Mucosa of rectum (tissue), 2 donors: ENCODE data around the gene PRRG2.
"Not testable (repeated sequence)": the region's sequence is repeated elsewhere in the genome, so short reads cannot be mapped to it uniquely, and the experiment has no call there.

Experiments used
- H3K27ac ChIP-seq, 2 donors: one replicate each; pipeline ENCODE4 v1.7.0; 2013; ENCODE audit warnings: inconsistent platforms in 2 of 2, low read depth in 2 of 2, low read length in 2 of 2
- H3K27me3 ChIP-seq, 2 donors: one replicate each; pipeline ENCODE4 v1.7.0; 2013; ENCODE audit warnings: low read length in 2 of 2; ENCODE audit not compliant: control insufficient read depth in 2 of 2, insufficient read depth in 2 of 2
- H3K36me3 ChIP-seq, 2 donors: one replicate each; pipeline ENCODE4 v1.7.0; 2013; ENCODE audit warnings: low read length in 2 of 2; ENCODE audit not compliant: control insufficient read depth in 2 of 2, insufficient read depth in 2 of 2
- H3K4me1 ChIP-seq, 2 donors: one replicate each; pipeline ENCODE4 v1.7.0; 2013; ENCODE audit warnings: low read length in 2 of 2, mild to moderate bottlenecking in 1 of 2; ENCODE audit not compliant: control insufficient read depth in 2 of 2, insufficient read depth in 2 of 2
- H3K4me3 ChIP-seq, 2 donors: one replicate each; pipeline ENCODE4 v1.7.0; 2013; ENCODE audit warnings: low read length in 2 of 2
- H3K9ac ChIP-seq, 2 donors: one replicate each; pipeline ENCODE4 v1.7.0; 2013; ENCODE audit warnings: low read length in 2 of 2, low read depth in 1 of 2, mild to moderate bottlenecking in 1 of 2
- H3K9me3 ChIP-seq, 2 donors: one replicate each; pipeline ENCODE4 v1.7.0; 2013; ENCODE audit warnings: low read length in 2 of 2; ENCODE audit not compliant: control insufficient read depth in 2 of 2
- donor health status: healthy.
- donor health status: Normal muscosa, but diverticular disease.

PRRG2 gene

DNA sequence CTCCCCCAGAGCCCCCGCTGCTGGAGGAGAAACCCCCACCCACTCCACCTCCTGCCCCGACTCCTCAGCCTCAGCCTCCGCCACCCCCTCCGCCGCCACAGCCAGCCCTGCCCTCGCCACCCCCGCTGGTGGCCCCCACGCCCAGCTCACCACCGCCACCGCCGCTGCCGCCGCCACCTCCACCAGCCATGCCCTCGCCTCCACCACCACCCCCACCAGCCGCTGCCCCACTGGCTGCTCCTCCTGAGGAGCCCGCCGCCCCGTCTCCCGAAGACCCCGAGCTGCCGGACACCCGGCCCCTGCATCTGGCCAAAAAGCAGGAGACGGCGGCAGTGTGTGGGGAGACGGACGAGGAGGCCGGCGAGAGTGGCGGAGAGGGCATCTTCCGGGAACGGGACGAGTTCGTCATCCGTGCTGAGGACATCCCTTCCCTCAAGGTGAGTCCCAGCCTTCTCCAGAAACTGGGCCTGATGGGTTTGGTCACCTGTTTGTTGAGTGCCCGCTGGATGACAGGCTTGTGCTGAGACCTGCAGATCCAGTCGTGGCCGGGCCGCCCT, 20.4 kb downstream of the PRRG2 start:
- Histone ChIP-seq H3K4me3 (no peak overlapping the region), H3K27ac (no peak overlapping the region), H3K36me3 (peaks cover 48 to 51% of the 10 kb centered on the region in 2 donors), H3K27me3 (no peaks in the 10 kb centered on the region), H3K9me3 (no peaks in the 10 kb centered on the region), H3K4me1 (no peaks in the 10 kb centered on the region), H3K9ac (no peak overlapping the region)

DNA sequence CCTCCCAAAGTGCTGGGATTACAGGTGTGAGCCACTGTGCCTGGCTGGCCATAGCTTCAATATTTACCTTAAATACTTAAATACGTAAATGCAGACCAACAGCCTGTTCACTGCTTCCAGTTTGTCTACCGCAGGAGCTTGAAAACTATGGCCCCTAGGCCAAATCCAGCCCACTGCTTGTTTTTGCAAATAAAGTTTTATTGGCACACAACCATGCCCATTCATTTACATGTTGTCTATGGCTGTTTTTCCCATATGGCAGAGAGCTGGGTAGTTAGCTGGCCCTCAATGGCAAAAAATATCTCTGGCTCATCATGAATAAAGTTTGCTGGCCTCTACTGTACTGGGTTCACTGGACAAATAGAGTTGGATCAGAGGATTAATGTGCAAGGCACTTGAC, 21.7 kb downstream of the PRRG2 start:
- Histone ChIP-seq H3K9ac (no peak overlapping the region), H3K36me3 (peaks cover 43 to 57% of the 10 kb centered on the region in 2 donors), H3K4me1 (no peaks in the 10 kb centered on the region), H3K27me3 (no peaks in the 10 kb centered on the region), H3K4me3 (no peak overlapping the region), H3K9me3 (no peaks in the 10 kb centered on the region), H3K27ac (no peak overlapping the region)

DNA sequence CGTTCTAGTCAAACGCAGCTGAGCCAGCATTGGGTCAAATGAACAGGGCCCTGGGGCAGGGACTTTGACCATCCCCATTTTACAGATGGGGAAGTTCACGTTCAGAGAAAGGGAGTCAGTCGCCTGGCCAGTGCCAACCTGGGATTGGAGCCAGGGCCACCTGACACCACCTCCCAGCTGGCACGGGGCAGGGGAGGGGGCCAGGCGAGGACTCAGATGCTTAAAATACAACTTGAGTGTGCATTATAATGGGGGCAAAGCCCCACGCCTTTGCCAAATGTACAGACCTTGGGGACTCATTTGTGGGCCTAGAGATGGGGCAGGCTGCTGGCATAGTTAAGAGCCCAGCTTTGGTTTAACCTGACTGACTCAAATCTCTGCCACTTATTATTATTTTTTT, 24.5 kb downstream of the PRRG2 start:
- Histone ChIP-seq H3K36me3 (peaks cover 29 to 56% of the 10 kb centered on the region in 2 donors), H3K27ac (no peak overlapping the region), H3K4me3 (no peak overlapping the region), H3K9ac (no peak overlapping the region), H3K4me1 (no peaks in the 10 kb centered on the region), H3K9me3 (no peaks in the 10 kb centered on the region), H3K27me3 (no peaks in the 10 kb centered on the region)

DNA sequence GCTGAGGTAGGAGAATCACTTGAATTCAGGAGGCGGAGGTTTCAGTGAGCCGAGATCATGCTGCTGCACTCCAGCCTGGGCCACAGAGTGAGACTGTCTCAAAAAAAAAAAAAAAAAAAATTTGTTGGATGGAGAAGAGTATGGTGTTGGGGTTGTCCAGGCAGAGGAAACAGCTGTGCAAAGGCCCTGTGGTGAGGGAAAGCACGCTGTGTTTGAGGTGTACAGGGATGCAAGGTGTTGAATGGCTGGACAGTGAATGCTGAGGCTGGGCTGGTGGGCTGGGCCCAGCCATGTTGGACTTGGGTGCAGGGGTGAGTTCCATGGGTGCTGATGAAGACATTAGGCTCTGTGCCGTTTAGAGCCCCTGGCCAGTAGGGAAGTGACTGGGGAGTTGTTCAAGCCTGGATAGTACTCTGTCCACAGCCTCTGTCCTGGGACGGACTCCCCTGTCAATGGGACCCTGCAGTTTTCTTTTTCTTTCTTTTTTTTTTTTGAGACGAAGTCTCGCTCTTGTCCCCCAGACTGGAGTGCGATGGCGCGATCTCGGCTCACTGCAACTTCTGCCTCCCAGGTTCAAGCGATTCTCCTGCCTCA, 28.5 kb downstream of the PRRG2 start:
- Histone ChIP-seq H3K27me3 (no peaks in the 10 kb centered on the region), H3K4me3 (no peak overlapping the region), H3K9ac (no peak overlapping the region), H3K27ac (no peak overlapping the region), H3K9me3 (no peaks in the 10 kb centered on the region), H3K4me1 (peaks cover 0 to 7% of the 10 kb centered on the region in 2 donors), H3K36me3 (peaks cover 18 to 47% of the 10 kb centered on the region in 2 donors)

DNA sequence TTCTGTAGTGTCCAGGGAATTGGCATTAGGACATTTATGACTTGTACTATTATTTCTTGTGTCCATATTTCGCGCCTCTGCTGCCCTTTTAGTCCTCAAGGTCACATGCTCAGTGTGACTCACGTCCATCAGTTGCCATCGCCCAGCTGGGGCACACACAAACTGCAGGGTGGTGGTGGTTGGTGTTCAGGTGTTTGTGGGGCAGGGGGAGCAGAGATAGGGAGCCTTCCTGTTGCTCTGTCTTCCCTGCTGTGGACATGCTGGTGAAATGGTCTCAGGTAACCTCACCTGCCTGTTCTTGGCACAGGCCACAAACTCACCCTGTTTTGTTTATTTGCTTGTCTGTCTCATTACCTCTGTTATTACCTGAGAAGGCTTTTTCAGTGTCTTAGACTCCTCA, 32.3 kb downstream of the PRRG2 start:
- H3K4me1 ChIP-seq, result peaks cover 0 to 7% of the 10 kb centered on the region in 2 donors
- no peaks in the 10 kb centered on the region for H3K27me3 ChIP-seq
- peak overlapping the region in 1 of 2 donors; percentile 33 for H3K27ac ChIP-seq
- H3K9ac ChIP-seq, result no peak overlapping the region
- peaks cover 36 to 51% of the 10 kb centered on the region in 2 donors for H3K36me3 ChIP-seq
- H3K9me3 ChIP-seq, result no peaks in the 10 kb centered on the region
- no peak overlapping the region for H3K4me3 ChIP-seq

DNA sequence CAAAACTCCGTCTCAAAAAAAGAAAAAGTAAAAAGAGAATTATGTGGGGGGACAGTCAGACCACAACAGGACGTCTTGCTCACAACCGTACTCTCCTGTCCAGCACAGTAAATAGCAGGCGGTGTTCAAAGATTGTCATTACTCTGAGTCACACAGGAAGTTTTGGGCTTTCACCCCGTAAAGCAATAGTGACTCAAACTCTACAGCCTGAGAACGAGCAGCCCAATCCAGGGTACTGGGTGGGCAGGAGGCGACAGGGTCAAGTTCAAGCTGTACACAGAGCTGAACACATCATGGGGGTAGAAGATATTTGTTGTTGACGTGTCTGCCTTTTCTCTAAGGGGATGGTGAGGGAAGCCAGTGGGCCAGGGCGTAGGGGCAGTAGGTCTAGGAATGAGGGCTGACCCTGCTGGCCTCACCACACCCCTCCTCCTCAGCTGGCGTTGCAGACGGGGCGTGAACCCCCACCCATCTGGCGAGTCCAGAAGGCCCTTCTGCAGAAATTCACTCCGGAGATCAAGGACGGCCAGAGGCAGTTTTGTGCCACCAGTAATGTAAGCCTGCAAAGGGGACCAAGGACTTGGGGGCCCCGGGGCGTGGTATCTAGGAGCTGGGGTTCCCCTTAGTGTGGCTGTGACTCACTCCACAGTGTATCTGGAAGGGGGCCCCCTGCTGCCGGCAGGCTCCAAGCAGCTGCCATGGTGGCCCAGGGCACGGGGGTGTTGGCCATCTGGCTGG, 33.1 kb downstream of the PRRG2 start:
- Histone ChIP-seq H3K36me3 (peaks cover 42 to 50% of the 10 kb centered on the region in 2 donors), H3K27ac (peak overlapping the region in 1 of 2 donors; percentile 1), H3K4me1 (peaks cover 0 to 7% of the 10 kb centered on the region in 2 donors), H3K9me3 (no peaks in the 10 kb centered on the region), H3K4me3 (no peak overlapping the region), H3K27me3 (no peaks in the 10 kb centered on the region), H3K9ac (no peak overlapping the region)

DNA sequence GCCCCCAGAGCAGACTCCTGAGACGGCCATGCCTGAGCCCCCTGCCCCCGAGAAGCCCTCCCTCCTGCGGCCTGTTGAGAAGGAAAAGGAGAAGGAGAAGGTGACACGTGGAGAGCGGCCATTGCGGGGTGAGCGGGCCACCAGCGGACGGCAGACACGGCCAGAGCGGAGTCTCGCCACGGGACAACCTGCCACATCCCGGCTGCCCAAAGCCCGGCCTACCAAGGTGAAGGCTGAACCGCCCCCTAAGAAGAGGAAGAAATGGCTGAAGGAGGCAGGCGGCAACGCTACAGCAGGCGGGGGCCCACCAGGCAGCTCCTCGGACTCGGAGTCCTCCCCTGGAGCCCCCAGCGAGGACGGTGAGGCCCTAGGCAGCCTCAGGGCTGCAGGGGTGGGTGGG, 34.7 kb downstream of the PRRG2 start:
- H3K9ac ChIP-seq, result no peak overlapping the region
- peaks cover 0 to 7% of the 10 kb centered on the region in 2 donors for H3K4me1 ChIP-seq
- H3K36me3 ChIP-seq, result peaks cover 42 to 48% of the 10 kb centered on the region in 2 donors
- H3K27ac ChIP-seq, result no peak overlapping the region
- no peak overlapping the region for H3K4me3 ChIP-seq
- no peaks in the 10 kb centered on the region for H3K9me3 ChIP-seq
- H3K27me3 ChIP-seq, result no peaks in the 10 kb centered on the region

DNA sequence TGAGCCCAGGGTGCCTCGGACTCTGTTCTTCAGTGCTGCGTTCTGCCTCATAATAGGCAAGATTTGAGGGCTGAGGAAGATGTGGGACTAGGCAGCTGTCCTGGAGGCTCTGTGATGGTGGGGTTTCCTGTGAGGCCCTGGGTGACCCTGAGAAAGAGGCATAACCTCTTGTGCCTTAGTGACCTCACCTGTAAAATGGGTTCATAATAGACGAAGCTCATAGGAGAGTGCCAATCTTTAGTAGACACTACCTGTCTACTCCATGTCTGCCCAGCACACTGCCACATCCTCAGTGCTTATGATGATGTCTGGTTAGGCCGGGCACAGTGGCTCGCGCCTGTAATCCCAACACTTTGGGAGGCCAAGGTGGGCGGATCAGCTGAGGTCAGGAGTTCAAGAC, 35.4 kb downstream of the PRRG2 start:
- Histone ChIP-seq H3K4me3 (no peak overlapping the region), H3K9me3 (no peaks in the 10 kb centered on the region), H3K36me3 (peaks cover 45 to 49% of the 10 kb centered on the region in 2 donors), H3K27me3 (no peaks in the 10 kb centered on the region), H3K4me1 (peaks cover 0 to 7% of the 10 kb centered on the region in 2 donors), H3K9ac (no peak overlapping the region), H3K27ac (no peak overlapping the region)

DNA sequence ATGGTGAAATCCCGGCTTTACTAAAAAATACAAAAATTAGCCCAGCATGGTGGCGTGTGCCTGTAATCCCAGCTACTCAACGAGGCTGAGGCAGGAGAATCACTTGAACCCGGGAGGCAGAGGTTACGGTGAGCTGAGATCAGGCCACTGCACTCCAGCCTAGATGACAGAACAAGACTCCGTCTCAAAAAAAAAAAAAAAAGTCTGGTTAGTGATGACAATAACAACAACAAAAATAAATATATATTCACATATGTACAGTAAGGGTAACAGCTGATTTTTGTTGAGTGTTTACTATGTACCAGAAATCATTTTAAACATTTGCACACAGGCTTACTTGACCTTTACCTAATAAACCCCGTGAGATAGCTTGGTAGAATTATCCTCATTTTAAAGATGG, 35.8 kb downstream of the PRRG2 start:
- Histone ChIP-seq H3K9ac (no peak overlapping the region), H3K4me1 (peaks cover 0 to 7% of the 10 kb centered on the region in 2 donors), H3K4me3 (no peak overlapping the region), H3K9me3 (no peaks in the 10 kb centered on the region), H3K27me3 (no peaks in the 10 kb centered on the region), H3K27ac (no peak overlapping the region), H3K36me3 (peaks cover 46 to 53% of the 10 kb centered on the region in 2 donors)

DNA sequence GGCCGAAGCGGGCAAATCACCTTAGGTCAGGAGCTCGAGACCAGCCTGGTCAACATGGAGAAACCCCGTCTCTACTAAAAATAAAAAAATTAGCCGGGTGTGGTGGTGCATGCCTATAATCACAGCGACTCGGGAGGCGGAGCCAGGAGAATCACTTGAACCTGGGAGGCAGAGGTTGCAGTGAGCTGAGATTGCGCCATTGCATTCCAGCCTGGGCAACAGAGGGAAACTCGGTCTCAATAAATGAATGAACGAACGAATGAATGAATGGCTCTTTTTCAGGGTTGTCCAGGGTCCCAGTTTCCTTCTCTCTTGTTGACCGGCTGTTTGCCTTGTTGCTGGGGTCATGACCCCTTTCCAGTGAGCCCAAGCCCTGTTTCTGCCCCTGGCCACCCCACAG, 36.7 kb downstream of the PRRG2 start:
- H3K9ac ChIP-seq, result not testable (repeated sequence)

More for the DNA sequence above, 36.7 kb downstream of the PRRG2 start:
- not testable (repeated sequence) for H3K4me3 ChIP-seq, H3K9me3 ChIP-seq, H3K27ac ChIP-seq, H3K4me1 ChIP-seq, H3K27me3 ChIP-seq
- H3K36me3 ChIP-seq, result peaks cover 42 to 53% of the 10 kb centered on the region in 2 donors
